Uterus (tissue), 2 donors: ENCODE data around the gene MTX1.

Source experiments
- CTCF ChIP-seq, 4 experiments: fragments of 200-600 bp in 2 of 4; fragments of 450-650 bp in 2 of 4; sonication (generic) in 2 of 4; IDR thresholded peaks; one replicate each; pipeline ENCODE4 v1.5.1; 2016 to 2019; ENCODE audit warnings: antibody characterized with exemption in 4 of 4, mild to moderate bottlenecking in 2 of 4, moderate library complexity in 1 of 4
- POLR2A ChIP-seq, 2 donors: fragments of 450-650 bp; IDR thresholded peaks; one replicate each; pipeline ENCODE4 v1.6.1; 2016; ENCODE audit warnings: antibody characterized with exemption in 2 of 2, mild to moderate bottlenecking in 1 of 2, moderate library complexity in 1 of 2

GRCh38 chr1:155256058-155256852 is 47.8 kb downstream of the MTX1 start:
- no peak for TF ChIP-seq CTCF (IDR thresholded peaks at IDR 0.05)
- TF ChIP-seq POLR2A (IDR thresholded peaks at IDR 0.05): no peak
